ENCODE data around the gene DHX9. TPM values are rescaled to one million over a fixed set of nuclear protein-coding genes. Genes with fewer than 3 reads are reported as not detected.

The DHX9 gene
- total and polyA plus RNA-seq, 2 of the 13 experiments (the other 11 are each of a cell fraction or from before 2014, with no cell fraction given) = 84.8 to 211 TPM

DNA sequence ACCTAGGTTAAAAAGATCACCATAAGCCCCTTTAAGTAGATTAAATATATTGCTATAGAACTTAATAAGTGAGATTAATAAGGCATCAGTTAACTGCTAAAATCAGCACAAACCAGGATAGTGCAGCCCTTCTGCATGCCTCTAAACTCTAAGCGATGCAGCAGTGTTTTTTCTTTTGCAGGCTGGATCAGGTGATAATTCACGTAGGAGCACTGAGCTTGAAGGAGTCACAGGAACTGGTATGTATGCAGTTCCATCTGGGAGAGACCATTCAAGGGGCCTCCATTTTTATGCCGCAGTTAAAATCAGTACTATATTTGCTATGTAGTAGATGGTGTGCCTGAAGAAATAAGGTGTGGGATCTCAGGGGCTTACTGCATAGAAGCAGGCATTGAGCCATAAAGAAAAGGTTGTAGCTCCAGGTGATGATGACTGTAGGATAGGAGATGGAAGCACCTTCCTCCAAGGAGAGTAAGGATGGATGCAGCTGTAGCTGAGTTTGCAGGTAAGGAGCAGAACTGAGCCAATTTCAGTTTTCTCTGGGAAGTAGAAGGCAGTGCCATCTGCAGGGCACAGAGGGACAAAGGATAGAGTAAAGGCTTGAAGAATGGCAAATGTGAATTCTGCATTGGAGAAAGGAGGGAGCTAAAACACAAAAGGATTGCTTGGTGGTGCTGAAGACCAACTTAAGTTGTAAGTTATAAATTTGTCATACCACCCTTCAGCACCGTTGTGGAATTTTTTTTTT lies 27.0 kb upstream of the DHX9 start:
- H3K4me3 ChIP-seq (replicated peaks in 1 of 3; ENCODE audit: insufficient read depth in 1 of 3, low read depth in 2 of 3, low read length in 3 of 3) = no peak overlapping the region
- intact Hi-C loops (cut with micrococcal nuclease; ENCODE audit: unreplicated experiment) = no loop called here
- no peak overlapping the region for H3K9ac ChIP-seq (ENCODE audit: insufficient read depth, low read depth, low read length)
- in situ Hi-C loops (cut with HindIII; ENCODE audit: extremely low pct_ligation_motif_present, low pct_unique_long_range_greater_than_20kb) = no loop called here
- H3K79me2 ChIP-seq (ENCODE audit: insufficient read depth, low read length) = no peaks in the 10 kb centered on the region
- H3K36me3 ChIP-seq (replicated peaks in 1 of 2; ENCODE audit: control insufficient read depth in 1 of 2, insufficient read depth in 2 of 2, low read length in 2 of 2) = no peaks in the 10 kb centered on the region
- no peak overlapping the region for H3K27ac ChIP-seq (ENCODE audit: extremely low read length, insufficient read depth, low read length)
- H3K9me3 ChIP-seq (ENCODE audit: low read length) = no peaks in the 10 kb centered on the region
- no peak for DNase-seq (ENCODE audit: low spot score)
- no peak overlapping the region for H3K4me2 ChIP-seq (ENCODE audit: low read depth, low read length)
- ChIA-PET POLR2A (no interaction called here), CTCF (ENCODE audit: low intra/inter-chr PET ratio, low total read pairs) (no interaction called here)
- H3K4me1 ChIP-seq (ENCODE audit: insufficient read depth, low read length) = no peaks in the 10 kb centered on the region
- TF ChIP-seq THAP11 (CRISPR knock-in tag; IDR thresholded peaks at IDR 0.05) (no peak), ZNF777 (CRISPR knock-in tag; IDR thresholded peaks at IDR 0.05) (no peak), FOSL1 (CRISPR knock-in tag; IDR thresholded peaks at IDR 0.05; ENCODE audit: borderline replicate concordance) (no peak), SPEN (CRISPR knock-in tag; IDR thresholded peaks at IDR 0.05; ENCODE audit: low read depth) (no peak), POLR2G (IDR thresholded peaks at IDR 0.05; ENCODE audit: low read depth, low read length) (no peak), ZNF780A (CRISPR knock-in tag; IDR thresholded peaks at IDR 0.05) (no peak), ISL2 (CRISPR knock-in tag; IDR thresholded peaks at IDR 0.05) (no peak), JDP2 (CRISPR knock-in tag; IDR thresholded peaks at IDR 0.05; ENCODE audit: borderline replicate concordance) (no peak), ZNF556 (CRISPR knock-in tag; IDR thresholded peaks at IDR 0.05; ENCODE audit: borderline replicate concordance) (no peak), MAF1 (CRISPR knock-in tag; IDR thresholded peaks at IDR 0.05; ENCODE audit: borderline replicate concordance) (no peak), CEBPB (IDR thresholded peaks at IDR 0.05; ENCODE audit: borderline replicate concordance, low read depth, low read length) (no peak), ZFP36L1 (CRISPR knock-in tag; IDR thresholded peaks at IDR 0.05) (no peak), ZNF713 (CRISPR knock-in tag; IDR thresholded peaks at IDR 0.05) (no peak), SRY (CRISPR knock-in tag; IDR thresholded peaks at IDR 0.05) (no peak), NPAS2 (CRISPR knock-in tag; IDR thresholded peaks at IDR 0.05; ENCODE audit: borderline replicate concordance) (no peak), CREM (IDR thresholded peaks at IDR 0.05) (no peak), CREM (CRISPR knock-in tag; IDR thresholded peaks at IDR 0.05) (no peak)
- TF ChIP-seq, protein P1, sequence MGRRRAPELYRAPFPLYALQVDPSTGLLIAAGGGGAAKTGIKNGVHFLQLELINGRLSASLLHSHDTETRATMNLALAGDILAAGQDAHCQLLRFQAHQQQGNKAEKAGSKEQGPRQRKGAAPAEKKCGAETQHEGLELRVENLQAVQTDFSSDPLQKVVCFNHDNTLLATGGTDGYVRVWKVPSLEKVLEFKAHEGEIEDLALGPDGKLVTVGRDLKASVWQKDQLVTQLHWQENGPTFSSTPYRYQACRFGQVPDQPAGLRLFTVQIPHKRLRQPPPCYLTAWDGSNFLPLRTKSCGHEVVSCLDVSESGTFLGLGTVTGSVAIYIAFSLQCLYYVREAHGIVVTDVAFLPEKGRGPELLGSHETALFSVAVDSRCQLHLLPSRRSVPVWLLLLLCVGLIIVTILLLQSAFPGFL (CRISPR knock-in tag; IDR thresholded peaks at IDR 0.05) = no peak
- TF ChIP-seq, protein P2, sequence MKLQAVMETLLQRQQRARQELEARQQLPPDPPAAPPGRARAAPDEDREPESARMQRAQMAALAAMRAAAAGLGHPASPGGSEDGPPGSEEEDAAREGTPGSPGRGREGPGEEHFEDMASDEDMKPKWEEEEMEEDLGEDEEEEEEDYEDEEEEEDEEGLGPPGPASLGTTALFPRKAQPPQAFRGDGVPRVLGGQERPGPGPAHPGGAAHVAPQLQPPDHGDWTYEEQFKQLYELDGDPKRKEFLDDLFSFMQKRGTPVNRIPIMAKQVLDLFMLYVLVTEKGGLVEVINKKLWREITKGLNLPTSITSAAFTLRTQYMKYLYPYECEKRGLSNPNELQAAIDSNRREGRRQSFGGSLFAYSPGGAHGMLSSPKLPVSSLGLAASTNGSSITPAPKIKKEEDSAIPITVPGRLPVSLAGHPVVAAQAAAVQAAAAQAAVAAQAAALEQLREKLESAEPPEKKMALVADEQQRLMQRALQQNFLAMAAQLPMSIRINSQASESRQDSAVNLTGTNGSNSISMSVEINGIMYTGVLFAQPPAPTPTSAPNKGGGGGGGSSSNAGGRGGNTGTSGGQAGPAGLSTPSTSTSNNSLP (IDR thresholded peaks at IDR 0.05; ENCODE audit: low read depth, low read length) = no peak
- FAIRE-seq = no peak
- no peak for ATAC-seq
- H4K20me1 ChIP-seq (ENCODE audit: insufficient read depth, low read length) = no peaks in the 10 kb centered on the region
- BruUV-seq (replicated peaks) = no TSS peak
- H2AFZ ChIP-seq (ENCODE audit: low read length) = no peak overlapping the region
- 13% methylated on average over 4 of the region's 4 CpGs for WGBS (ENCODE audit: low lambda C conversion rate)
- no peaks in the 10 kb centered on the region for H3K27me3 ChIP-seq (ENCODE audit: control insufficient read depth in 1 of 2, insufficient read depth in 2 of 2, low read length in 2 of 2)
